DMS114 treated with DMSO at 0.1 percent for 48 hours (cell line): ENCODE results near the gene LTBP2.

ENCODE experiments used
- DNase-seq: peaks from one replicate; lab custom pipeline; 2025; ENCODE audit not compliant: unreplicated experiment; lab: John Stamatoyannopoulos, UW

The LTBP2 gene

GRCh38 chr14:74611650-74612349, at the start of gene LTBP2:
Gene LTBP2 (minus strand): TSS chr14:74612237. CDS start chr14:74611944, 293 bp downstream.
- no peak for DNase-seq

- no peak for DNase-seq
Observed at GRCh38 chr14:74660863-74661262, 48.8 kb upstream of the LTBP2 start.

GRCh38 chr14:74660167-74660566, 48.1 kb upstream of the LTBP2 start:
- DNase-seq, result no peak

DNA sequence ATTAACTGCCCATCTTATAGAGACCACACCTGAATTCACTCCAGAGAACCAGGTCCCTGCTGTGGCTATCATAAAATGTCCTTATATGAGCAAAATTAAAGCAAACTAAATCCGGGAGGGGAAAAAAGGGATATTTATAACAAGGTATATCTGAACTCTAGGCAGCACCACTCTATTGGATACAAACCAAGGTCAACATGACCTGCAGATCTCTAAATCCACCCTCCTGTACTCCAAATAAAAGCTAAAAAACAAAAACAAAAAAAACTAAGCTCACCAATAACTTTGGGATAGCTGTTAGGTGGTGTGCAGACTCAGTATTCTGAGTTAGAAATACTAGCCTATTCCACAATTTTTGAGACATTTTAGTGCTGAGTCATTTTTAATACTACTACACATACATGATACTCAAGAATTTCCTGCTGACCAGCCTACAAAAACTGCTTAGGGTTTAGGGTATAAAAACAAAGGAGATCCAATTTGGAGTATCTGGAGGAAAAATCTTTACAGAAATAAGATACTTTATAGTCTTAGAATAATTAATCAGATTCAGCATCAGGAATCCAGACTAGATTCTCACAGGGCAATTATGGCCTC, 46.6 kb upstream of the LTBP2 start:
- no peak for DNase-seq

- DNase-seq, result no peak
Observed at GRCh38 chr14:74656964-74657363, 44.9 kb upstream of the LTBP2 start.

DNA sequence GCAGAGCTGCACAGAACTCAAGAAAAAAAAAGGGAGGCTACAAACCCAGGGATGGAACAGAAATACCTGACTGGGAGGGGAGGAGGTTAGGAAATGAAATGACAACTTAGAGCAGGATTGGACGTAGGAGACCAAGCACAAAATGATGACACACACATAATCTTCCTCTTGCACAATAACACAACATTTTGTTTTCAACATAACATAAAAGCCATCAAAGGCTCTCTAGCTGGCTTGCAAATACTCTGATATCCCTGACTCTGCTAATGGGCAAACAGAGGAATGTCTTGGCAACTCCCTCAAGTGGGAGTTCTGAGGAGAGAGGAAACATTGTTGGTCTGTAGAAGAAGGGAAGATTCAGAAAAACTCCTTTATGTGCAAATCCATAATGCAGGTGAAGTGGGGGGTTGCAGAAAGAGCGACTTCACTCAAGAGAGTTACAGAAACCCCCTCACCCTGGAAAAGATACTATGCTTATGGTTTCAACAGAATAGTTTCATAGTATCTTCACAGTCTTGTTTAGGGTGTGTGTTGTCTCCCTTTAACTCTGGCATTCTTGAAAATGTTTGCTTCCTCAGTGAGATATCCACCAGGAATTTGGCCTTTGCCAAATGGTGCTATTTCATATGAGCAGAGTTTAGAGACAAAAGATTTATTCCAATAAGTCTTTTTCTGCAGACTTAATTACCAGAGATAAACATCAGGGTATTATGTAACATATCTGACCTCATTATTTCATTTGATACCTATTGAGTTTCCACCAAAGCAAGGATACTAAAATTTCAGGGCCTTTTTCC, 43.8 kb upstream of the LTBP2 start:
- DNase-seq, result no peak

DNA sequence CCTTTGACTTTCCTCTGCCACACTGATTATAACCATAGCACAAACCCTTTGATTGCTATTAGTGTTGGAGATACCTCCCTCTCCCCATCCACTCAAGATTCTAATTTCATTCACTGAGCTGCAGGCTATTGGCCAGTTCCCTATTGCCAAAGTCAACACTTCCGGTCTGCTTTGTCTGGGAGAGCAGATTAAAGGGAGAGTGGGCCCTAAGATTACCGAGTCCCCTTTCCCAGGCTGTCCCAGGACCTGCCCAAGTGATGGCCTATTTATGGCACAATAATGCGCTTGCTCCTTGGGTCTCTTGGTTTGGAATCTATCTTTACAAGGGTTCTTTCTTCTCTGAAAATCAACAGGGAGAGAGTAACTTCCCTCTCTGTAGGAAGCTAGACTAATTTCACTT, 42.9 kb upstream of the LTBP2 start:
- DNase-seq, result no peak

- DNase-seq, result no peak
Observed at GRCh38 chr14:74653386-74654138, 41.5 kb upstream of the LTBP2 start.

- DNase-seq, result no peak
Observed at GRCh38 chr14:74652541-74652940, 40.5 kb upstream of the LTBP2 start.

- DNase-seq, result no peak
Observed at GRCh38 chr14:74650927-74651686, 39.1 kb upstream of the LTBP2 start.

DNA sequence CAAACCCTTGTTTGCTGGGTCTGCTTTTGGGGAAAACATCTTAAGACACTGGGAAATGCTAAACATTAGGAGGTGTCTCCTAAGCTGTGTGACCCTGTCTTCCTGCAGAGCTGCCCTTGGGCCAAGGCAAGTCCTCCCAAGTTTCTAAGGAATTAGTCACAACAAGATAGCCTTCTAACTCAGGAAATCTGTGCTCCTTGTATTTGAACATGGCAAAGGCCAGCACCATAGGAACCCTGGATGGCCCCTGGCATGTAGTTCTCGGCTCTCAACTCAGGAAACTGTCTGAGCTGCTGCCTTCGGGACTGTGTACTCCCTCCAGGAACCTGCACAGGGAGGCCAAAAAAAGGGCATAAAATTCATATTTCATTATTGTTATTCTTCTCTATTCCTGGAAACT, 37.6 kb upstream of the LTBP2 start:
- no peak for DNase-seq

DNA sequence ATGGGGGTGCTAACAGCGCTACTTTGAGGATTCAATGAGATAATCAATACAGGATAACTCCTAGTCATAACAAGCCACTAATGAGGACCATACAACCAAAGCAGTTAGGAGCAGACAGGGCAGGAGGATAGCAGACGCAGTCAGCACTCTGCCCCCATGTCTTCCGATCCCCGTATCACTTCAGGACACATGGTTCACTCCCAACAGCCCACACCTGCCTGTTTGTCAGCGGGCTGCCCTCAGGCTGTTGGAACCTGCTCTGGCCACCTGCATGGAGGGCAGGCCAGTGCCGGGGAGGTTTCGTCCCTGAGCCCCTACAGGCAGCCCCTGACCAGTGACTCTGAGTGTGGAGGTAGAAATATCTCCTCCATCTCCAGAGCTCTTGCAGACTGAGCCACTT, 37.1 kb upstream of the LTBP2 start:
- no peak for DNase-seq

DNA sequence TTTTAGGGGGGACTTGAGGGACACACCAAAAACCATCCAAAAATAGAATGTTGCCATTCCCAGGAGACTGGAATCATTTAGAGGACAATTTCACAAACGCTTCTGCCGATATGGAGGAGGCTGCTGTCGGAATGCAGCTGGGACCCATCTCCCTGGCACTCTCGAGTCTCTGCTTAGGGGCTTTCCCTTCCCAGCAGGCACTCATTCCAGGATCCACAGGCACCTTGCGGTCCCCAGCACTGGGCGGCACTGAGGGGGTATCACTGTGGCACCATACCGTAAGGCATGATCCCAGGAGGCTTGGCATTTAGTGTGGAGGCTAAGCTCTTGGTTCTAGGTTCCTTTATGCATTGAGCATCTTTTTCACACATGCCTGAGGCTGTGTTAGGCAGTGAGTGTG, 36.6 kb upstream of the LTBP2 start:
- no peak for DNase-seq

- DNase-seq, result no peak
Observed at GRCh38 chr14:74647678-74648461, 35.8 kb upstream of the LTBP2 start.

DNA sequence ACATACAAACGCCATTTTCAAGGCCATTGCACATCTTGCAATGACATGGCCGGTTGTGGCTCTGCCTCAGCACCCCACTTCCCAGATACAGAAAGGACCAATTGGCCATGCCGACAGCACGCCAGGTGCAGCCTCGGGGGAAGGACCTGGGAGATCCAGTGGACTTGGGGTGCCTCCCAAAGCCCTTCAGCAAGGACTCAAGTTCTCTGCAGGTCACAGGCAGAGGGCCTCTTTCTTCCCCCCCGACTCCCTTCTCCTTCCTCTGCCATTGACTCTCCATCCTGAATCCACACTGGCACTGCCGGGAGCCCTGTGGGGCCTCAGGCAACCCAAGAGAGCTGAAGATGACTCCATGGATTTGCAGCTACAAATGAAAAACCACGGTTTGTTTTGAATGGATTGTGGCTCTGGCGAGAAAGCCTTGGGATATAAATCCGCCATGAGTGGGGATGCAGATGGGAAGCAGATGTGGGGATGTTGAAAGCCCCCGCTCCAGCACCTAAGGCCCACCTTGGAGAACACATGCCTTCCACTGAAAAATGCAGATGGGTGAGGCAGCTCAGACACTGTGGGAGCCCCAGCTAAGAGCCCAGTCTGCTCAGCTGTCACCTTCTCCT, 35.1 kb upstream of the LTBP2 start:
- DNase-seq, result no peak

- no peak for DNase-seq
Observed at GRCh38 chr14:74645756-74646470, 33.9 kb upstream of the LTBP2 start.

DNA sequence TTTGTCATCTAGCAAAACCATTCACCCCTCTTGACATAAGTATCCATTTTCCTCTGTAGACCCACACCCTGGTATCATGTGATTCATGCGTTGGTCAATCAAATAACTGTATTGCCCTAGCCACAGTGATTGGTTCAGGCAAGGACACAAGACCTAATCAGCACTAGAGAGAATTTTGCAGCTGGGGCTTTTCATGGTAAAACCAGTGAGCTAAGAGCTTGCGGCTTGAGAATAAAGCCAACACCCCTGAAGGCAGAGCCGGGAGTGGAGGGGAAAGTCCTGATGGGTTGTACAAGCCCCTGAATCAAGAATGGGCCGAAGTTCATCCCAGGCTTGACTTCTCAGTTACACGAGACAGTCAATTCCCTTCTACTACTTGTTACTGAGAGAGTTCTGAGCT, 33.2 kb upstream of the LTBP2 start:
- no peak for DNase-seq

- no peak for DNase-seq
Observed at GRCh38 chr14:74641601-74642391, 29.8 kb upstream of the LTBP2 start.
